ENCODE results near the gene FRRS1L.

The FRRS1L gene

DNA sequence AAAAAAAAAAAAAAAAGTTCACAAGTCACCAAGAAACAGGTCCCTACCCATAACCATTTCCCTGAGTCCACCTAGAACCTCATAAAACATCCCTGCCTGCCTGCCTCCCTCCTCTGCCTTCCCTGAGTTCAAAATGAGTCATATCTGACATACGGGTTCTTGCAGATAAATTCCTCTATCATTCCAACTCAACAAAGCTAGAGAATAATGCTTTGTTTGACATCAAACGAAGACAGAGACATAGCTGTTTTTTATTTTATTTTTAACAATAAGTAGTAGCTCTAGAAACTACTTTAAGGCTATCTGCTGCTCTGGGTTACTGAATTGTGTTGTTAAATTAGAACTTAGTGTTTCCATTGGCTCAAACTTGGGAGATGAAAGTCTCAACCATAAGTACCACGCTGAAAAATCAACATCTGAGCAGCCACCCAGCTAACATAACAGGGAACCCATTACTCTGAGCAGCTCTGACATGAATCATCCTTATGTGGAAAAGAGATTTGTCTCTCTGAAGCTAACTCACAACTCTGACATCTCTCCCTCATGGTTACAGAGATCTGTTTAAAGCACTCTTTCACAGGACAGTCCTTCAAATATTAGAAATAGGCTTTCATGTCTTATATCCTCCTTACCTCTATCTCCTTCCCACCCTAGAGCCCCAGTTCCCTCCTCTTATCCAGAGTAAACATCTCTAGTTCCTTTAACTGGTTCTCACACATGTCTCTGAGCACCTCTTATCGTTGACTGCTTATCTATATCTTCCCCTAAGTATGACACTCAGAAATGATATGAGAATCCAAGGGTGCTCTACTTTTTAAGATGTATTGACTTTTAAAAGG lies 59.4 kb downstream of the FRRS1L start:
- no peak for DNase-seq

DNA sequence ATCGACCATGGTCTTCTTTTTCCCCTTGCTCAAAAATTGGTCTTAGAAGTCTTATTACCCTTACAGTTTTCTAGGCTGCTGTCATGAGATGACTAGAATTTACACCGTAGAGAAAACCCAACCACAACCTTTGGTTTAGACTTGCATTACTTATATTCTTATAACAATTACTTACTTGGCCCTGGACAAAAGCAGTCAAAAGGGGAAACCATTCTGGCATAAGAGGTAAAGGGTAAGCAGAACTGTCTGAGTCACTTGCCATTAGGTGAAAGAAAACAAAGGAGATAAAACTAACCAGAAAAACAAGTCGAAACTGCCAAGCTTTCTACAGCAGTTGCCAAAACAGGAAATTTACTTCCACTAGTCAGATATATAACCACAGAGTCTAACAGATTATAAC lies 65.2 kb downstream of the FRRS1L start:
- DNase-seq: no peak

DNA sequence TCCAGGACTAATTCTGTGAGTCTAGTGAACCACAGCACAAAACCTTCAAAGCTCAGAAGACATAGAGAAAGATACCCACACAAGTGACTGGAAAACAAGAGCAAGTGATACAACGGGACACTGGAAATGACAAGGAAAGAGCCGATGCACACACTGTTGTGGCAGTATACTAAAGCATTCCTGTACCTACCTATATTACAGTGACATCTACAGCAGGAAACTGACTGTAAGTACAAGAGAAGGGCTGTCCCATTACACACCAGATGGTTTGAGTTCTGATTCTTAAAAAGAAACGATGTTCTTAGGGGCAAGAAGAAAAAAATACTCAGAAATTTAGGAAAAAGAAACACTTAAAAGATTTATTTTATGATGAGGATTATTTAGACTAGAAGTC lies 65.8 kb downstream of the FRRS1L start:
- DNase-seq: no peak

DNA sequence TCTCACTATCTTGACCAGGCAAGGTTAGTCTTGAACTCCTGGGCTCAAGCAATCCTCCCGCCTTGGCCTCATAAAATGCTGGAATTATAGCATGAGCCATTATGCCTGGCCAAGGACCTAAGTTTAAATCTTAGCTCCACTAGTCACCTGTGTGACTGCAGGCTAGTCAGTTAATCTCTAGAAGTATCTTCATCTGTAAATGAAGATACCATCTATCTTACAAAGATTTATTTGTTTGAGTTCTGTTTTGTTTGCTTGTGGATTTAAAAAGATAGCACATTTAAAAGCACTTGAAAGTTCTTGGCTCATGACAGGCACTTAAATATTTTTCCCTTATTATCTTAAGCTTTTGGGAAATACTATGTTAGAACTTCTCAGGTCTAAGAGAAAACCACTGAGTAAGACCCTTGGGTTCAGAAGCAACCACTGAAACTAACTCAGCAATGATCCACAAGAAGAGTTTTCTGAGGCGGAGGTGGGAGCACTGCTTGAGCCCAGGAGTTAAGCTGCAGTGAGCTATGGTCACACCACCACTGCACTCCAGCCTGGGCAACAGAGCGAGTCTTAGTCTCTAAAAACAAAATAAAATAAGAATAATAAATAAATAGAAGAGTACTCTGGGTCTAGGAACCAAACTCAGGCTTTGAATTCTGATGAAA lies 66.4 kb downstream of the FRRS1L start:
- DNase-seq: no peak

DNA sequence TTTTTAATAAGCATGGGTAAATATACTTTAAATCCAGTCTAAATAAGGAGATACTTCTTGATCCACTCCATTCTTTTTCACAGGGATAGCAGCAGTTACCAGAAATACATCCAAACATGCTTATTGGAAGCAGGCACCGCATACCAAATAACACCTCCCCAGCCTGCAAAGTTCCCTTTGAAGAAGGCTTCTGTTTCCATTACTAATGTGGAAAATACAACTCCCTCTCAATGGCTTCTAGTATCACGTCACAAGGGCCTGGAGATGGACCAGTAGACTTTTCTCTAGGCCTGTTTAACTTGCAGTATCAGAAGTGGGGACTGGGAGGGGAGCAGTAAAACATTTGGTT lies 68.1 kb downstream of the FRRS1L start:
- DNase-seq: peak in 2 of 51 donors; percentile 41 to 59

DNA sequence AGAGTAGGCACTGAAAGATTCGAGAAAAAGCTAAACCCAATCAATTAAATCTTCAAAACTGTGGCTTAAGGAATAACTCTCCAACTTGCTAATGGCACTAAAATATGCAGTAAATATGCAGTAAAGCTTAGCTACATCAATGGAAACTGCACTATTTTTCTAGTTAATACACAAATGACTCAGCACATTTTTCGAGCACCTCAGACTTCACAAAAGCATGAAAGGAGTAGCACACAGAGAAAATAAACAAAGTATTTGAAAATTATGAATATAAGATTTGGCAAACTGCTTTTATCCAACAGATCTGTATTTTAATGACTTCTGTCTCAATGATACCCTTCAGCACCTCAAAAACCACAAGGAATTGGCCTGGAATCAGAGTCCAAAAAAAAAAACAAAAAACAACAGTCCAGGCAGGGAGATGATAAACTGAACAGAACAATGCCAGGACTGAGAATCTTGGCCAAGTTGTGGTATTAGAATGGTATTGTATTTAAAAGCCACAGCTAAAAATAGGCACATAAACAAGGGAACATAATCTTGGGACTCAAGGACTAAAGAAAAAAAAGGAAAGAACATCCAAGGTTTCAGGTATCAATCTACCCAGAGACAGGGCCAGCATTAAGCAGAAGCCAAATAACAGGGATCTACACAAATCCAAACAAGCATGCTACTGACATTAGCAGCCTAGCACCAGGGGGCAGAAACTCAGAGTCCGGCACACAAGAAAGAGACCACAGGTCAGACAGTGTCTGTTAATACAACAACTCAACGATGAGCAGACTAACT lies 68.7 kb downstream of the FRRS1L start:
- peak in 10 of 51 donors; percentile 0 to 67 (median 17) for DNase-seq

DNA sequence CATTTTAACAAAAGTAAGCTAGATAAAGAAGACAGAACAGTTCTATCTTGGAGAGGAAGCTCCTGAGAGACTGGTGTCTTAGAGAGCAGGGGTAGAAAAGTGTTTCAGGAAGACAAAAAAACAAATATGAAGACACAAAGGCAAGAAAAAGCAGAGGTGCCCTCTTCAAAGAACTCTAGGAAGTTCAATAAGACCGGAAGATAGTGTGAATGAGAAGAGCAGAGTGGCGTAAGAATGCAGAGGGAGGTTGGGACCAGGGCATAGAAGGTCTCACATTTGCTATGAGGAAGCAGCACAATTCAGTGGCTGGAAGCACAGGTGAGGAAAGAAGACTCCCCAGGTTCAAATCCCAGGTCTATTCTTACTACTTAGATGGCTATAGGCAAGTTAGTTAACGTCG lies 69.9 kb downstream of the FRRS1L start:
- DNase-seq: no peak

DNA sequence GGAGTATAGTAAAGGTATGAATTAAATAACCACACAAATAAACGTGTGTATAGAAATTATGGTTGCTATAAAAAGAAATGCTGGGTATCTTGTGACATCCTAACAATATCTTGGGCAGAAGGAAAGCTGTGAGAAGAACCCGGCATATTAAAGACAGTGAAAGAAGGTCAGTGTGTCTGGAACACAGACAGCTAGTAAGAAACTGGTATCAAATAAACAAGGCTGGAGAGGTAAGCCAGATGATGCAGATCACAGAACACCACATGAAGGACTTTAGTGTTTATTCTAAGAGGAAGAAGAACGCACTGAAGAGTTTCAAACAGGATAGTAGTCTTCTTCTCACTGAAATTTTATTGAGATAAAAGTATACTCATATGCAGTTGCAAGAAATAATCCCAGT lies 71.7 kb downstream of the FRRS1L start:
- DNase-seq: no peak

DNA sequence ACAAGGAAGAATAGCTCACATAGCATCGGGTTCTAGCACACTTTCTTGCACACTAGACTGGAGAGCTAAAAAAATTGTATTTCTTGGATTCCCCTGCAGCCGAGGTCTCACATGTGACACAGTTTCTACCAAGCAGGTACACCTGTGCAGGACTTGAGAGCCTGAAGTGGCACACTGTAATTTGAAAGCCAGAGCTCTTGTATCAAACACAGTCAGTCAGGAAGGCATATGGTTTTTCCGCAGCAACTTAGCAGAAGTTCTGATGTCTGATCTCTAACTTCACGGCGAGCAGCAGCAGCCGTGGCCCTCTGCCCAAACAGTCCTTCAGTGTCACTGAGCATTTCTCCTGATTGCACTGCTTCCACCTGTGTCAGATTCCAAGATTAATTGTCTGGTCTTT lies 72.8 kb downstream of the FRRS1L start:
- no peak for DNase-seq

DNA sequence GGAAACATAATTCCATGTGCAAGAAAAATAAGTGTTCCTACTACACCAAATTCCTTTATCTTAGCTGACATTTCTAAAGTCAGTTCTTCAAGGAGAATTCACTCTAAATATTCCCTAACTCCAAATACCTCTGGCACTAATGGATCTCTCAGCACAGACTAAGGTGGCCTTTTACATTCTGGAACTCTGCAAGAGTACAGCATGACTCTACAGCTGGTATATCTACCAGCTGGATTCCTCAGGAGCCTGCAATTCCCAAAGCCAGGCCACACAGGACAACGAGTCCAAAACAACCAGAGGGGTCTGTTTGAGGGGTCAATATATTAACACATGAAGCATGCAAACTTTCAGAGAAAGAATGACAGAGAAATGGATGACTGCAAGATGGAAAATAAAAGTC lies 74.5 kb downstream of the FRRS1L start:
- DNase-seq: no peak

DNA sequence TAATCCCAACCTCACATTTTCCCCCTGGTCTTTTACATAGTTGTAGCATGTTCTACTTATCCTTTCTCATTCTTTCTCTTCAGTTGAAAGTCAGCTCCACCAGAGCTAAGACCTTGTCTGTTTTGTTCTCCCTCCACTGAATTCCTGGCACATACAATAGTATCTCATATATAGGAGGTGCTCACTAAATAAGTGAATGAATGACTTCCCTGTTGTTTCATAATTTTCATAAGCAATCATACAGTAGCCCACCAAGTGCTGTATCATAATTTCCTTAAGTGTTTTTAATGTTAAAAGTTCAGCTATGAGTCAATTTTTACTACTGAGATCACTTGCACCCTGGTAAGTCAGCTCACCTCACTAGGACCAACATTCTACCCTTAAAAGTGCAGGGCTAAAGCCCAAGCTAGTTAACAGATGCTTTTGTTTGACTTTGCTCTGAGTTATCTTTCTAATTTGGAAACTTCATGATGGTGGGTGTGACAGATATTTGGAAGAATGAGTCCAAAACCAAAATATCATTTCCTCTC lies 74.9 kb downstream of the FRRS1L start:
- no peak for DNase-seq

DNA sequence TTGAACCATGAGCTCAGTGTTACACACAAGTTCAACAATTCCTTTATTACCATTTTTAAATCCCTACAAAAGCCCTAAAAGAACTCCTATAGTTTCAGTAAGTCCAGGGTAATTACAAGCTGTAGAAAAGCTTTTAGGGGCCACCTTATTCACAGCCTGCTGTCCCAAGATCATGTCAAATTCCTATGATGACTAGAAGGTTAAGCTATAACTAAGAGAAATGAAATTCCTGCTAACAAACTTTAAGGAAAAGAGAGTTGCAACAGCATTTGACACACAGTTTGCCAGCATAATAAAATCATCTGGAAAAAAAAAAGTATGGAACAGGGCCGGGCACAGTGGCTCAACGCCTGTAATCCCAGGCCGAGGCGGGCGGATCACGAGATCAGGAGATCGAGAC lies 78.8 kb downstream of the FRRS1L start:
- no peak for DNase-seq

DNA sequence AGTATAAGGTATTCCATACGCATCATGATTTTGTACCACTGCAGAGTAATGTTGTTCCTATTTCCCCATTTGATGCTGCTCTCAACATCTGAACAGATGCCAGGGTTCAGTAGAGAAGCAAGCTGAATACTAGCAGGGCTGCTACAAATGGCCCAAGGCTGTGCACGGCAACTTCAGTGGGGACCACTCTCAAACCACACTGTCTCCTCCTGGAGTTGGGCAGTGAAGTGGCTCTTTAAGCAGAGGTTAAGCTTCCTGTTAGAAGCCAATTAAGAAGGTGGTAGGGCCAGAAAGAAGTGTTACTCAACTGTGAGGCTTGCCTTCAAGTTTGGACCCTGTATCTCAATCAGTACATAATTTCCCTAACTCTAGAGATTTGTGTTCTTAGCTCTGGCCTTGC lies 79.3 kb downstream of the FRRS1L start:
- no peak for DNase-seq

DNA sequence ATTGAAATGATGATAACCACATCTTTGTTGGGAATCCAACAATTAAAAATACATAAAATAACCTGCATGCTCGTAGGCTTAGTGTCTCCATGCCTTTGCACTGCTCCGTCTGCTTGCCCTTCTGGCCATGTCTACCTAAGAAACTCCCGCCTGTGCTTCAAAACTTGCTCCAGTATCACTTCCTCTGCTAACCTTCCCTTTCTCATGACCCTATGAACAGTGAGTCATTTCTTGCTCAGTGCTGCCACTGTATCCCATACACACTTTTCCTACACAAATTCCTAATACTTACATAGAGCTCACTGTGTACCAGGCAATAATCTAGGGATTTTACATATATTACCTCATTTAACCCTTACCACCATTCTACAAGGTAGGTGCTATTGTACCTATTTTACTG lies 80.8 kb downstream of the FRRS1L start:
- no peak for DNase-seq

DNA sequence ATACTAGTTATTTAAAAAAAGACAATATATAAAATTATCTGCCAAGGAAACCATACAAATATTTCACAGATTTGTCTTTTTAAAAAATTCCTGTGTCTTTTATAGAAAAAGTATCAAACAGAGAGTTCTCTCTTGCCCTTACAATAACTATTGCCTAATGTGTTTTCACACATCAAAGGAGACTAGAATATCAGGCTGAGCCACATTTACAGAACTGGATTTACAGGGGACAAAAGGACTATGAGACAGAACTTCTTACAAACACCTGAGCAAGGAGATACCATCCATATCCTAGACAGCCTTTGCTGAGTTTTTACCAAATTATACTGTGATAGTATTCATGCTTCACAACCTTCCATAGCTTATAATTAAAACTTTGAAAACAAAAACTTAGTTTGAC lies 81.5 kb downstream of the FRRS1L start:
- no peak for DNase-seq

DNA sequence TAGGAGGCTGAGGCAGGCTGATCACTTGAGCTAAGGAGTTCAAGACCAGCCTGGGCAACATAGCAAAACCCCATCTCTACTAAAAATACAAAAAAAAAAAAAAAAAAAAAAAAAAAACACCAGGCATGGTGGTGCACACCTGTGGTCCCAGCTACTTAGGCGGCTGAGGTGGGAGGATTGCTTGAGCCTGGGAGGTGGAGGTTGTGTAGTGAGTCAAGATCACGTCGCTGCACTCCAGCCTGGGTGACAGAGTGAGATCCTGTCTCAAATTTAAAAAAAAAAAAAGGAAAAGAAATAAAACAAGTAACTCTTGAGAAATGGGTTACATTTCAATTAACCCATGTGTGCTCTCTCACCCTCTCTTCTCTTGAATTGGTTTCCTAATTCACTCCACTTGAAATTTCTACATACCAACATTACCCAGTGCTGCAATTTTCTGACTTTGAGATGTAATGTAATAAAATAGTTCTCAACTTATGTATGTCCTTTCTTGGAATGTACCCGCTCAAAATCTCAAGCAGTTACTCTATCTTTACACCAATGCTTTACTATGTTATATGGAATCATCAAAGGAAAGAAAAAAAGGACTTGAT lies 83.1 kb downstream of the FRRS1L start:
- DNase-seq: no peak

DNA sequence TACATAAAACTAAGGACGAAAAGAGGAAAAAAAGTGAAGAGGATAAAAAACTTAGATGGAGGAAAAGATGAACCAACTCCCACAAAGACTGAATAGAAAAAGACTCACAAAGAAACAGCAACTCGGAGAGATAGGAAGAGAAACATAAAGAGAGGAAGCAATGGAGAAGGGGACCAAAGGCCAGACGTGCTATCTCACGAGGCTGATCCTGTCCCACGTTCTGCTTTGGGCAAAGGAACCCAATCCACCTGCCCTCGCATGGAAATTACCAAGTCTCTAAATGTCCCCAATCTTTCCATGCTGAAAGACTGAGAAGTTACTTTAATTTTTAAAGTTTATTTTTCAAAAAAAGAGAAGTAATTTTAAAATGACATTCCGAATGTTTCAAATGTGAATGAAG lies 83.9 kb downstream of the FRRS1L start:
- no peak for DNase-seq

DNA sequence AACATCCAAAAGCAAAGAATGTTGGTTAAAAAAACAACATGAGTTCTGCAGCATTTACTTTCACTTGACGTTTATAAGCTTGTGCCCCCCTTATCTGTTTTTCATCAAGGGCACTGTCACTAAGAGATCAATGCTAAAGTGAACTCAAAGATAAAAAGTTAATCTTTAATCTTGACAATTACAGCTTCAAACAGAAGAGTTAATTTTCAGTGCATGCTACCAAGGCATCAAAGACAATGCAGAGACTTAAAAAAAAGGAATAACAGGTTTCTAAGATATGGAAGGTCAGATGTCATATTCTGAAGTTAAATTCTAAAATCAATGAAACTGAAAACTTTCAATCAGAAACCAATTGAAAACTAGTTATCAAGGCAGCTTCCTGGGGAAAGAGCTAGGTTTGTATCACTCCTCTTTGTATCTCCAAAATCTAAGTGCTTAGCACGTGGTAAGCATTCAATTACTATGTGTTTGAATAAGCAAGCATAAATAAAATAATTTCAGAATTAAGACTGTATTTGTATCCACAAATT lies 84.9 kb downstream of the FRRS1L start:
- DNase-seq: no peak

All from hypothalamus (tissue), 51 donors.